Skeletal muscle tissue (tissue), 4 donors: Measurements from ENCODE around the gene NUMB. TPM values are rescaled to one million over a fixed set of nuclear protein-coding genes. Genes with fewer than 3 reads are reported as not detected.

Experiments
- H3K27ac ChIP-seq: one replicate; pipeline ENCODE4 v1.7.0; 2013; ENCODE audit warnings: mild to moderate bottlenecking, low read depth, low read length, inconsistent platforms
- H3K27me3 ChIP-seq, 3 donors: one replicate each; pipeline ENCODE4 v1.7.0; 2013; ENCODE audit warnings: low read length in 3 of 3; ENCODE audit not compliant: control insufficient read depth in 3 of 3, insufficient read depth in 3 of 3
- H3K36me3 ChIP-seq, 3 donors: one replicate each; pipeline ENCODE4 v1.7.0; 2013; ENCODE audit warnings: low read length in 3 of 3; ENCODE audit not compliant: control insufficient read depth in 3 of 3, insufficient read depth in 3 of 3
- H3K4me1 ChIP-seq, 3 donors: one replicate each; pipeline ENCODE4 v1.7.0; 2013; ENCODE audit warnings: low read length in 3 of 3, mild to moderate bottlenecking in 3 of 3; ENCODE audit not compliant: control insufficient read depth in 3 of 3, insufficient read depth in 3 of 3
- H3K4me3 ChIP-seq, 3 donors: one replicate each; pipeline ENCODE4 v1.7.0; 2013; ENCODE audit warnings: low read length in 3 of 3
- H3K9ac ChIP-seq, 3 donors: one replicate each; pipeline ENCODE4 v1.7.0; 2013; ENCODE audit warnings: low read length in 3 of 3, mild to moderate bottlenecking in 3 of 3, moderate library complexity in 2 of 3, low read depth in 1 of 3
- H3K9me3 ChIP-seq, 3 donors: one replicate each; pipeline ENCODE4 v1.7.0; 2013; ENCODE audit warnings: low read length in 3 of 3; ENCODE audit not compliant: control insufficient read depth in 3 of 3
- total RNA-seq: library from RNA; depleted of rRNA; stranded (reverse); fragments of >200 nt; gene quantifications from one replicate; pipeline ENCODE4 v1.2.3, GENCODE V29; 2014
- donor health status: Osteomylitis.

The NUMB gene
- total RNA-seq, 1 donor from 2014 or later, result 17.2 TPM

DNA sequence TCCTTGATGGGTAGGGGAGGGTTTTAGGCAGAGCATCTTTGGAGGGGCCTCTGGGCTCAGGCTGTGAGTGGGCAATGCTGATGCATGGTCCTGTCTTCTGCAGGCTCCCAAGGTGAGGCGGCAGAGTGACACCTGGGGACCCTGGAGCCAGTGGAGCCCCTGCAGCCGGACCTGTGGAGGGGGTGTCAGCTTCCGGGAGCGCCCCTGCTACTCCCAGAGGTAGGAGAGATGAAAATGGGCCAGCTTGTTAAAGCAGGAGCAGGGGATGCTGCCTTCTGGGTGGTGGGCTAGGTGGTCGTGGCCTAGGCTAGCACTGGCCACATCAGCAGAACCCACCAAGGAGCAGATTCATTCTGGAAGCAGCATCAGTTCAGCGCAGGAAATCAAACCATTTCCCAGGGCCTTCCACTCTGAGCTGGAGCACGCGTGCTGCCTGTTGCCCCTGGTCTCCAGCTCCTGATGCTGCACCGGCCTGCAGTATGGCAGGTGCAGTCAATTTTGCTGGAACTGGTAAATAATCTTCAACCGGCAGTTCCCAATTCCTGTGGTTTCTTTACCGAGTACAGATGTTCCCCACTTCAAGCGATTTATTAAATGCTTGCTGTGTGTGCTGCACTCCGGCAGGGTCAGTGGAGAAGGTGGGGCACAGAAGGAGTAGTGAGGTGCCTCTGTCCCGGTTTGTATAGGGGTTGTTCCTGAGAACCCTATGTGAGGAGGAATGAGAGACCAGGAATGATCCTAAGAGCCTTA is 213.6 kb downstream of the NUMB start:
- H3K4me3 ChIP-seq, result no peak overlapping the region
- no peak overlapping the region for H3K27ac ChIP-seq
- peaks cover 9 to 42% (median 38%) of the 10 kb centered on the region in 3 donors for H3K27me3 ChIP-seq
- H3K36me3 ChIP-seq, result no peaks in the 10 kb centered on the region
- peaks cover 0 to 10% (median 5%) of the 10 kb centered on the region in 3 donors for H3K4me1 ChIP-seq
- H3K9ac ChIP-seq, result no peak overlapping the region
- no peaks in the 10 kb centered on the region for H3K9me3 ChIP-seq

GRCh38 chr14:73243748-73244147 is 214.6 kb downstream of the NUMB start:
- H3K27me3 ChIP-seq, result peaks cover 16 to 51% (median 46%) of the 10 kb centered on the region in 3 donors
- H3K27ac ChIP-seq, result no peak overlapping the region
- H3K4me1 ChIP-seq, result peaks cover 4 to 18% (median 10%) of the 10 kb centered on the region in 3 donors
- no peaks in the 10 kb centered on the region for H3K36me3 ChIP-seq
- no peak overlapping the region for H3K9ac ChIP-seq
- H3K4me3 ChIP-seq, result no peak overlapping the region
- no peaks in the 10 kb centered on the region for H3K9me3 ChIP-seq

- Histone ChIP-seq H3K9me3 (no peaks in the 10 kb centered on the region), H3K36me3 (no peaks in the 10 kb centered on the region), H3K9ac (no peak overlapping the region), H3K27ac (no peak overlapping the region), H3K27me3 (peaks cover 18 to 53% (median 51%) of the 10 kb centered on the region in 3 donors), H3K4me1 (peaks cover 5 to 22% (median 13%) of the 10 kb centered on the region in 3 donors), H3K4me3 (no peak overlapping the region)
Measured at GRCh38 chr14:73243341-73243740, 215.0 kb downstream of the NUMB start.

- no peaks in the 10 kb centered on the region for H3K36me3 ChIP-seq
- H3K9me3 ChIP-seq, result no peaks in the 10 kb centered on the region
- peaks cover 8 to 31% (median 16%) of the 10 kb centered on the region in 3 donors for H3K4me1 ChIP-seq
- H3K9ac ChIP-seq, result peak overlapping the region in 1 of 3 donors; percentile 20
- no peak overlapping the region for H3K4me3 ChIP-seq
- H3K27me3 ChIP-seq, result peaks cover 25 to 62% (median 54%) of the 10 kb centered on the region in 3 donors
- no peak overlapping the region for H3K27ac ChIP-seq
Measured at GRCh38 chr14:73242357-73242901, 215.9 kb downstream of the NUMB start.

DNA sequence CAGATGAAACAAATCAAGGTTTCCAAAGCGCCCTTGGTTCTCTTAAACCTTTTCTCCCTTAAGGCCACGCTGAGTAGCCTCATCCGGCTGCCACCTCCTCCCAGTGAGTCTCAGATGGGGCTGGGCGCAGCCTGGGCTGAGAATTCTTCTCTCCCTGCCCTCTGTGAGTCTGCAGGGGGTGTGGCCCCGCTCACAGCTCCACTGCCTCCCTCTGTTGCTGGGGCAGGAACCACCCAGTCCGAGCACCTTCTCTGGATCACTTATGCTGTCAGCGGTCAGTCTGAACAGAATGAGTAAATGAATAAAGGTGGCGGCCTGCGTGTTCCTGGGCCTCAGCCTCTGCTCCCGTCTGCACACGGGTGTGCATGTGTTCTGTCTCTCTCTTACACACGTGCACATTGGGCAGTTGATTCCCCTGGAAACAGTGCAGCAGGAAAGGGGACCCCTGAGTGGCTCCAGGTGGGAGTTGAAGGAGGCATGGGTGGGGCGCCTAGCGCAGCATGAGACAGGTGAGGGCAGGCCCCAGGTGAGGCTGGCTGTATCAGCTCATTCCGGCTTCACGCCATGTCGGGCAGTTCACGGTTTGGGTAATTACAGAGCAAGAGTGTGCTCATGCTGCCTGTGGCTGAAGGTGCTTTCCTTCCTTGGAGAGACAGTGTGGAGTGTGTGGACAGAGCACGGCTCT is 216.7 kb downstream of the NUMB start:
- H3K36me3 ChIP-seq, result no peaks in the 10 kb centered on the region
- no peak overlapping the region for H3K27ac ChIP-seq
- peaks cover 33 to 63% (median 57%) of the 10 kb centered on the region in 3 donors for H3K27me3 ChIP-seq
- H3K4me3 ChIP-seq, result no peak overlapping the region
- H3K9ac ChIP-seq, result no peak overlapping the region
- peaks cover 8 to 34% (median 19%) of the 10 kb centered on the region in 3 donors for H3K4me1 ChIP-seq
- H3K9me3 ChIP-seq, result no peaks in the 10 kb centered on the region

DNA sequence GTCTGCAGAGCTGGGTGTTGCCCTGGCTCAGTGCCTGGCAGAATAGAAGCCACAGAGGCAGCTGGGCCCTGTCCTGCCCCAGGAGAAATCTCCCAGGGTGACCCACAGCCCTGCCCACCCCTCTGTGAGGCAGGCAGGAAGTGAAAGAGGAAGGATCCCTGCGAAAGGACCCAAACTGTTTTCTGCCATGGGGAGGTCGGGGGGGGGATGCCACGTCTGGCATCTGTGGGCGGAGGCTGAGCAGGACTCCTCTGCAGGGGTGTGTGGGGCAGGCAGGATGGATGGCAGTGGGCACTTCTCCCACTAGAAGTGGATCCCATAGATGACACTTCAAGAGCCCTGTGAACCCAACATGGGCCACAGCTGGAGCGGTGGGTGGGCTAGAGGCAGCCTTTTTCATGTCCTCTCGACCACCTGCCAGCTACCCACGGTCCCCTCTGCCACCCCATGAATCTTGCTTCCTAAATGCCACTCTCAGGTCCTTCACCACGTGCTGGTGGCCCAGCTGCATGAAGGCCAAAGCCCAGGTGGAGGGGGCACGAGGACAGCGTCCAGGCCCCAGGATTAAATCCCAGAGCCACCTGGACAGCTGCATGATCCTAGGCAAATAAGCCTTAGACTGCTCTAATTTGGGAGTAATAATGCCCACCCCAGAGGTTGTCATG is 217.4 kb downstream of the NUMB start:
- Histone ChIP-seq H3K9ac (no peak overlapping the region), H3K27ac (no peak overlapping the region), H3K4me1 (peaks cover 8 to 34% (median 19%) of the 10 kb centered on the region in 3 donors), H3K4me3 (no peak overlapping the region), H3K9me3 (no peaks in the 10 kb centered on the region), H3K27me3 (peaks cover 33 to 62% (median 59%) of the 10 kb centered on the region in 3 donors), H3K36me3 (no peaks in the 10 kb centered on the region)

GRCh38 chr14:73239393-73240241 is 218.7 kb downstream of the NUMB start:
- Histone ChIP-seq H3K9me3 (no peaks in the 10 kb centered on the region), H3K4me3 (peak overlapping the region in 2 of 3 donors; percentile 40 to 49), H3K27ac (no peak overlapping the region), H3K9ac (no peak overlapping the region), H3K4me1 (peaks cover 8 to 34% (median 16%) of the 10 kb centered on the region in 3 donors), H3K27me3 (peaks cover 36 to 61% (median 50%) of the 10 kb centered on the region in 3 donors), H3K36me3 (no peaks in the 10 kb centered on the region)

- Histone ChIP-seq H3K4me3 (peak overlapping the region in 2 of 3 donors; percentile 2 to 48), H3K36me3 (no peaks in the 10 kb centered on the region), H3K4me1 (peaks cover 8 to 34% (median 16%) of the 10 kb centered on the region in 3 donors), H3K27me3 (peaks cover 32 to 63% (median 46%) of the 10 kb centered on the region in 3 donors), H3K27ac (no peak overlapping the region), H3K9ac (no peak overlapping the region), H3K9me3 (no peaks in the 10 kb centered on the region)
Measured at GRCh38 chr14:73238941-73239340, 219.4 kb downstream of the NUMB start.

DNA sequence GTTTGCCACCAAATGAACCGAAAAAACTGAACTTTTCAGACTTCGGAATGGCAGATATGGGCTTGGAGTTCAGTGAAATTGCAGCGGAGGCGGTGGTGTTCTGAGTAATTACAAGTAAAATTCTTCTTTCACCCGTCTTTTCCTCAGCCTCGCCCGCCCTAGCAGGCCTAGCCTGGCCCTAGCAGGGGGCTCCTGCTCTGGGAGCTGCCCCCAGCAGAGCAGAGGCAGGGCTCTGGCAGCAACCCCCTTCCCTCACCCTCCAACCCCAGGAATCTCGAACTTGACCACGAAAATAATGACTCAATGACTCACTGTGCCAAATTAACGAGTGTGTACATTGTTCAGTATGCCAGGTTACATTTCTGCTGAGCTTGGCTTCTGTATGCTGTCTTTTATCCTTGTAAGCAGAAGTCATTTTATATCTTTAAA is 219.9 kb downstream of the NUMB start:
- no peaks in the 10 kb centered on the region for H3K9me3 ChIP-seq
- no peak overlapping the region for H3K27ac ChIP-seq
- H3K4me1 ChIP-seq, result peaks cover 8 to 34% (median 16%) of the 10 kb centered on the region in 3 donors
- peak overlapping the region; percentile 35 to 49 (median 41) for H3K4me3 ChIP-seq
- peaks cover 32 to 67% (median 47%) of the 10 kb centered on the region in 3 donors for H3K27me3 ChIP-seq
- H3K36me3 ChIP-seq, result no peaks in the 10 kb centered on the region
- H3K9ac ChIP-seq, result peak overlapping the region in 1 of 3 donors; percentile 54
